Activated CD4-positive, alpha-beta T cell treated with anti-CD3 and anti-CD28 coated beads for 24 hours (primary cell): ENCODE data around the gene DNPEP.
A peak's percentile ranks its signal among the peaks of the same experiment; 100 is the strongest.
"Not testable (repeated sequence)": the region's sequence is repeated elsewhere in the genome, so short reads cannot be mapped to it uniquely, and the experiment has no call there.

Experiments
- DNase-seq, 2 donors: peaks; one replicate each; pipeline ENCODE4 v3.0.0-alpha.2; 2020; ENCODE audit warnings: low read depth in 2 of 2

The DNPEP gene

GRCh38 chr2:219401606-219402005 lies 13.9 kb upstream of the DNPEP start:
- DNase-seq: no peak

- no peak for DNase-seq
Observed at GRCh38 chr2:219400562-219400961, 12.8 kb upstream of the DNPEP start.

- DNase-seq: no peak
Observed at GRCh38 chr2:219399716-219400478, 12.2 kb upstream of the DNPEP start.

- no peak for DNase-seq
Observed at GRCh38 chr2:219398721-219399363, 11.1 kb upstream of the DNPEP start.

- DNase-seq: no peak
Observed at GRCh38 chr2:219396863-219397457, 9.2 kb upstream of the DNPEP start.

GRCh38 chr2:219395609-219396008 lies 7.9 kb upstream of the DNPEP start:
- DNase-seq: no peak

GRCh38 chr2:219395056-219395455 lies 7.3 kb upstream of the DNPEP start:
- DNase-seq: not testable (repeated sequence)

GRCh38 chr2:219392754-219393153 lies 5.0 kb upstream of the DNPEP start:
- DNase-seq: no peak

GRCh38 chr2:219388907-219389156 lies 1.1 kb upstream of the DNPEP start:
- DNase-seq: no peak

- DNase-seq: peak; percentile 97 to 99
Observed at GRCh38 chr2:219388121-219388906, 602 bp upstream of the DNPEP start.

- DNase-seq: no peak
Observed at GRCh38 chr2:219386532-219387280, 1.0 kb downstream of the DNPEP start.

GRCh38 chr2:219385958-219386520 lies 1.7 kb downstream of the DNPEP start:
- DNase-seq: no peak

GRCh38 chr2:219384859-219385258 lies 2.9 kb downstream of the DNPEP start:
- no peak for DNase-seq

GRCh38 chr2:219384083-219384713 lies 3.5 kb downstream of the DNPEP start:
- DNase-seq: no peak

- DNase-seq: no peak
Observed at GRCh38 chr2:219381448-219381847, 6.3 kb downstream of the DNPEP start.

GRCh38 chr2:219380926-219381325 lies 6.8 kb downstream of the DNPEP start:
- DNase-seq: no peak

- DNase-seq: no peak
Observed at GRCh38 chr2:219378163-219378851, 9.4 kb downstream of the DNPEP start.

GRCh38 chr2:219369447-219369861 lies 18.3 kb downstream of the DNPEP start:
- no peak for DNase-seq

GRCh38 chr2:219368690-219369191 lies 19.0 kb downstream of the DNPEP start:
- DNase-seq: no peak

GRCh38 chr2:219362524-219363164 lies 25.1 kb downstream of the DNPEP start:
- DNase-seq: no peak
